Stimulated activated CD4-positive, alpha-beta T cell treated with anti-CD3 and anti-CD28 coated beads, Interleukin-12 subunit alpha, Interleukin-12 subunit beta, amount 100 ng/mL, for 24 hours (primary cell): ENCODE data around the gene SUGCT.

ENCODE experiments used
- DNase-seq, 2 experiments: peaks; one replicate each; pipeline ENCODE4 v3.0.0-alpha.2; 2020; ENCODE audit warnings: low read depth in 2 of 2

SUGCT gene

DNA sequence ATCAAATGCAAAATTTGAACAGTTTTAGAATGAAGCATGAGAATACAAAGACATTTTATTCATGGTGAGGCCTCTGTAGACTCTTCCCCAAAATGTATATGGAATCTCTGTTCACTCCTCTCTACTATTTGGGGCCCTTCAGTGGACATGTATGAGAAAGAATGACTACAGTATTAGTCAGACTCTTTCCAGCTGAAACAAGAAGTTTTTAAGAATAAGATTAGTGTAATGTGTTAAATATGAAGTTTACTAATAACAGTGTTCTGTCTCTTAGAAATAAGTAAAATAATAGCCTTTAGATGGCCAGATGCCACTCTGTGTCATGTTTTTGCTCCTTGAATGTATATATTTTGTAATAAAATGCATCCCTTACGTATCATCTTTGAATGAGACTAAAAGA is 585.6 kb downstream of the SUGCT start:
- DNase-seq, result no peak

DNA sequence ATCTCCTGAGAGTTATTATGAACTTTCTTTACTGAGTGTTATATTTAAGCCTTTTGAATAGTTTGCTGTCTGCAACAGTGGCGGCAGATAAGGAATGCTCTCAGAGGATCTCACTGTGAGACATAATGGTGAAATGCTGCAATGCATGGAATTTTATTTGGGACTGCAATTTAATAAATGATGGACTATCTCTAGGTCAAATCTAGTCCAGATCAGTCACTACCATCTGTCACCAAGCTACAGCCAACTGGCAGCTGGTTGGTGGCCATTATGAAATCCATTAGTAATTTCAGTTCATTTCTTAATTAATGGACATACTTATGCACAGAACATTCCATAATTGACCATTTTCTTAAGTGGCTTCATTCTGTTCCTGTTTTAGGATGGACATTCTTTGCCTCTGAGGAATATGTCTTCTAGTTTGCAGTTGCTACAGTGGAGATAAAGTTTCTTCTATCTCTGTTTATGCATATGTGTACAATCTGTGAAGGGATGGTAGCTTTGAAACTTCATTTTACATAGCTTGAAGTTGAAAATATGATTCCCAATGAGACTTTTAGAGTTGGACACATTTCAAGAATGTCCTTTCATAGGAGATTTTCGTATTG is 586.6 kb downstream of the SUGCT start:
- no peak for DNase-seq

DNA sequence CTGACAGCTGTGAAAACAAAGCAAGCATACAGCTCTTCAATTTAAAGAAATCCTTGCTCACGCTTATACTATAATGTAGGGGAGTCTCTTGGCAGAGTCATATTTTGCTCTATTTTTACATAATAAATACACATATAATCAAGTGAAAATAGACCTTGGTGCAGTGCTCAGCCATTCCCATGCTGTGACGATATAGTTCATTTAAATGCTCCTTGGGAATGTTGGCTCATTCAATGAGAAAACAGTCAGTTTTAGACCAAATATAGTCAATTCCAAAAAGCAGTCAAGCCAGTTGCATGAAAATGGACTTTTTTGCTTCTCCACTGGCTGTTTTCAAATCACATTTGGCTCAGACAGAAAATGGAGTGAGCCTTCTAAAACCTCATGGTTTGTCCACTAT is 587.4 kb downstream of the SUGCT start:
- no peak for DNase-seq

DNA sequence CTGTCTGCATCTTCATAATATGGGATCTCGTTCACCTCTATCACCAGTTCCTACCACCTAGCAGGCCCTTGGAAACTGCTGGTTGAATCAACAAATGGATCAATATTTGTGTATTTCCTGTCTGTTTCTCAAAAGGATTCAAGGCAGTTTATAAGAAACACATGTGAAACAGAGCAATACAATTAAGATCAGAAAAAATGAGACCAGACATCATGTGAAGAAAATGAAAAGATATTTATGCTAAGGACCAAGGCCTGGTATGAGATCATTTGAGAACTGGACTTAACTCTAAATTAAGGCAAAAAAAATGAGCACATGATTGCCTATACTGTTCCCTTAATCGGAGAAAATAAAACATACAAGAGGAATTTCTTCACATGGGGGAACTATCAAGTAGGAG is 589.0 kb downstream of the SUGCT start:
- no peak for DNase-seq

DNA sequence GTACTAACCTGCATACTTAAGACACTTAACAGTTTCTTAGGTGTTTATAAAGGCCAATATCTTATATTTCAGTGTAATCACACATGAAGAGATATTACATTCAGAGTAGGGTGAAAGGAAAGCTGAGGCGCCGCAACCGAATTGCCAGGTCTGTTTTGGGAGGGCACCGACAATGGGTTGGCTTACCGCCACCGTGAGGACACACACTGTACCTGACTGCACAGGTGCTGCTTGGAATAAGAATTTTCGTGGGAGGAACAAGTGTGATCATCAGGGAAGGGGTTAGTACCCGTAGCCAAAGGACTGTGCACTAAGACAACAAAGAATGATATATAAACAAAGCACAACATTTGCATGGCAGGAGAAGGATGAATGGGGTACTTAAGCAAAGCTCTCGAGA is 591.8 kb downstream of the SUGCT start:
- no peak for DNase-seq

DNA sequence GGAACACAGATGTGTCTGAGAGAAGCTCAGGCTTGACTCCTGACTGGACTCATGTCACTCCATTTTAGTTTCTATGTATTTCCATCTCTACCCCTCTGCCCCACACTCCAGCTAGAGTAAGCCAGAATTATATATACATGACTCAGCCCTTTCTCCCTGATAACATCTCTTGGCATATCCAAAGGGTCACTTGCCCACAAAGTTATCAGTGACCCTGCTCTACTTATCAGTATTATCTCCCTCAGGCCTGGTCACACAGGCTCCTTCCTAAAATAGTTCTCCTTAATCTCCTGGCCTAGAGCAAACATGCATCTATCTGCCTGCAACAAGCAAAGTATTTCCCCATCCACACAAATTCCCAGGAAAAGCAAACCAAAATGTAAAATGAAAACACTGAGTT is 598.3 kb downstream of the SUGCT start:
- DNase-seq, result no peak

DNA sequence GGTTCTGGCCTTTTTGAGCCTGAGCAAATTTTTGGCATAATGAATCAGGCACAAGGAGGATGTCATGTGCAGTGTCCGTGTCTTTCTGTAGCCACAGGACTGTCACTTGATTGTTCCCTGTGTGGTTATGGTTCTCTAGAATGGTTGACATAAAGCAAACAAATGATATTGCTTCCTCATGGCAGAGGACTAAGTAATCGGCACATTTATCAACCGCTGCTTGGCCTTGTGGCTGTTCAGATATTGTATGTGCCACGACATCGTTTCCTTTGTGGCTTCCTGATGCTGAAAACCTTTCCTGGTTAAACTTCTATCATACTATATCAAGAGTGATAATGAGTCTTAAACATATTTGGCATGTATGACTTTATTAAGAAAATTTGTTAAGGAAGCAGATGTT is 598.8 kb downstream of the SUGCT start:
- DNase-seq, result no peak

DNA sequence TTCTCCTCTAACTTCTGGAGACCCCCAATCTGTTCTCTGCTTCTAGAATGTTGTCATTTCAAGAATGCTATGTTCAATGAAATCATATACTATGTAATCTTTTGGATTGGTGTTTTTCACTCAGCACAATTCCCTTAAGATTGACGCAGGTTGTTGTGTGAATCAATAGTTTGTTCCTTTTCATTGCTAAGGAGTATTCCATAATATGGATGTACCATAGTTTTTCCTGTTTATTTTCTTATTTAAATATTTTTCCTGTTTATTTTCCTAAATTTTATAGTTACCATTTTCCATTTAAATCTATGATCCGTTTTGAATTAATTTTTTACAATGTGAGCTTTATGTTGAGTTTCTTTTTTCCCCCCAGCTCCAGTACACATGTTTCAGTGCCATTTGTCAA is 604.5 kb downstream of the SUGCT start:
- no peak for DNase-seq

DNA sequence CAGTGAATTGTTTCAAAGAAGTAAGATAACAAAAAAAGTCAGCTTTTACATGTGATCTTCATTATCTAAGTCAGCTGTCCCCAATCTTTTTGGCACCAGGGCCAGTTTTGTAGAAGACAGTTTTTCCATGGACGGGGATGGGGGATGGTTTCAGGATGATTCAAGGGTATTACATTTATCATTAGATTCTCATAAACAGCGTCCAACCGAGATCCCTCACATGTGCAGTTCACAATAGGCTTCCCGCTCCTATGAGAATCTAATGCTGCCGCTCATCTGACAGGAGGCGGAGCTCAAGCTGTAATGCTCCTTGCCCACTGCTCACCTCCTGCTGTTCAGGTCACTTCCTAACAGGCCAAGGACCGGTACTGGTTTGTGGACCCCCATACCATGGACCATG is 607.5 kb downstream of the SUGCT start:
- DNase-seq, result no peak

DNA sequence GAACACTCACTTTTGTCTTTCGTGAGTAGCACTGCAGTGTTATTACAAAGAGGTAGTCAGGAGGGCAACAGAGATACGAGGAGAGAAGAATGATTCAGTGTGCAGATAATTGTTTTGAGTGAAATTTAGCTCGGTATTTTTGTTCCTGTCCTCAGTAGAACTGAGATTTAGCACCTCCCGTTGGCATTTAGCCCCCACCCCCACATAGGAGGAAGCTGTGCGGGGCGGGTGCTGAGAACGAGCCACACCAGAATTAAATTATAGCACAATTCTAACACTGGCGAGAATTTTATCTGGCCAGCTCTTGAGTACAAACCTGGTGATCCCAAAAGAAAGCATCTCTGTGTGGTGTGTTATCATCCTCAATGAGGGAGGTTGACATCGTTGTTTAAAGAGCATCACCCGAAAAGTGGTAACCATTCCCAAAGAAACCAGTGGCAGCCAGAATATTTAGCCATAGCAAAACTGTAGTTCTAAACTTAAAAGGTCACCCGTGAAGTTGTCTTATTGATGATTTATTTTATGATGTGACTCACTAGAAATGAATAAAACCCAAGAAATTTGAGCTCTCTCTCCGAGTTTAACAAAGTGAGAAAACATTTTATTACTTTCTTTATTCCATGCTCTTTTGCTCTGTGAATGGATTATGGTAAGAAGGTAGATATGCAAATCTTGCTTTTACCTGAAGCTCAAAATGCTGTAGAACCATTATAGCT is 612.2 kb downstream of the SUGCT start:
- DNase-seq, result no peak

DNA sequence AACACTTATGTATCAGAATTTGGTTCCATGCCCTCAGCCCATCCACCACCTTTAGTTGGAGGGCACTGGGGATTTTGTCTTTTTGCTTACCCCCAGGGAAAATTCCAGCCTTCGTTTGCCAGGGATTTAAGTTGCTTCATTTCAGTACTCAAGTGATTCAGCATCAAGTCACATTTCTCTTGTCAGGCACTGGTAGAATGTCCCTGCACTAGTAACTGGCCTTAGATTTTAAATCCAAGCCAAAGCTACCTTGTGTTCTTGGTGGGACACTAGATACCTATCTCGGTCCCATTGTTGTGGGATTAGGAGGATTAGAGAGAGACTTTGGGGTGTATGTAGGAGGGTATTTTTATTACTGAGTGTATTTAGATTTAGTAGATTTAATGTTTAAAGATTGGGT is 613.1 kb downstream of the SUGCT start:
- no peak for DNase-seq

DNA sequence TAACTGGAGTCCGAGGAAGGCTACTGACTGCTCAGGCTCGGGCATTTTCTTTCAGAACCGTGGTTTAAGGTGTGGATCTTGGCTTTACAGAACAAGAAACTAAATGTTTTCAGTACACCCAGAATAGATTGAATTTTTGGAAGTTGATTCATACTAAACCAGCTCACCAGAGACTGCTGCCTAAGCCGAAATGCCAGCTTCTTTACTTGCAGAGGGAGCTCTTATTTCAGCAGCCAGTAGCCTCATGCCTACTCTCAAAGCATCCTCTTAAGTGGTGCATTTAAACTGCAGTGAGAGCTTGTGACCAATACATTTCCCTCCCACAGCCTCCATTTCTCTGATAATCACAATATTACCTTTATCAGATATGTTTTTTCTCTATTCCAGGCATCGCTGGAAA is 615.1 kb downstream of the SUGCT start:
- DNase-seq, result no peak

DNA sequence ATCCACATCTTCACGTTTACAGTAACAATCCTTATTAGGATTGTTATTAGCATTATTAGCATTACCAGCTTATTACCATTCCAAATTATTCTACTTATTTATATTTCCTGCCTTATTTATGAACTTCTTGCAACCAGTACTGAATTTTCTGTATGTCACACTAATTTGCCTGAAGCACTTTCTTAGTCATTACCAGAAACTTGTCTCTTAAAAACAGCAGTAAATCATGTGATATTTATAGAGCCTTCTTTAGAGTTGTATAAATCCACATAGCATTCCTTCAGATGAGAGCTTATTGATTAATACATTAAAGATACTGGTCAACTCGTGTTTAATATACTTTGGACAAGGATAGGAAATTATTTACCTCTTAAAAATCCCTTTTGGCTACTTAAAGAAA is 618.6 kb downstream of the SUGCT start:
- no peak for DNase-seq

DNA sequence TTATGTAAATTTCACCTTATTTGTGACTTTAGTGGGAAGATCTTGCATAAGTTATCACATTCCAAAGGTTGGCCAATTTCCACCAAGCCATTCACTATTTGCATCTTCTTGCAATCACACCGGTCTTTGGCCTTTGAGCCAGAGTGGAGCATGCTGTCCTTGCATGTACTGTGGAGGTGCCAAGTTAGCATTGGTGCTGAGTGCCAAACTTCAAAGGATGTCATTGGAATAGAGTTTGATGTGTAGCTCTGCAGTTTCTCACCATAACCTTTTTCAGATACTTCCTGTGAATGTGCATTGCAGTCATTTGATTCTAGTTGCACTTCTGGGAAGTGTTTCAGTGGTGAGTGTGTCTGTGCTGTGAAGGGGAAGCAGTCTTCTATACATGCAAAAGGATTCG is 620.6 kb downstream of the SUGCT start:
- no peak for DNase-seq

DNA sequence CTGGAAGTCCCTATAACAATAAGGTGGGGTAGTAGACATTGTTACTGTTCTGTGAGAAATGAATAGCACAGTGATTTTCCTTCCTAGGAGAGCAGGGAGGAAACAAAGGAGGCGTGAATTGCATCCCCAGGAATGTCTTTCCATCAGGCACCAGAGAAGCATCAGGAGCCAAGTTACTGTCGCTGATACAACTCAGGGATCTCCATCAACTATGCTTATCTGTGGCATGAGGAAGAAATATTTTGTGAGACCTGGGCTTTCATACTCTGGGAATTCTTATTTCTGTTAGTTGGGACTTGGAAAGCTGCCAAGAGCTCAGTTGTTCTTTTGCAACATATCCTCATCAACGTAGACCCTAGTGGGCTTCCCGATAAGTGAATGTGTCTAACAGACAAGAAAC is 622.3 kb downstream of the SUGCT start:
- no peak for DNase-seq

DNA sequence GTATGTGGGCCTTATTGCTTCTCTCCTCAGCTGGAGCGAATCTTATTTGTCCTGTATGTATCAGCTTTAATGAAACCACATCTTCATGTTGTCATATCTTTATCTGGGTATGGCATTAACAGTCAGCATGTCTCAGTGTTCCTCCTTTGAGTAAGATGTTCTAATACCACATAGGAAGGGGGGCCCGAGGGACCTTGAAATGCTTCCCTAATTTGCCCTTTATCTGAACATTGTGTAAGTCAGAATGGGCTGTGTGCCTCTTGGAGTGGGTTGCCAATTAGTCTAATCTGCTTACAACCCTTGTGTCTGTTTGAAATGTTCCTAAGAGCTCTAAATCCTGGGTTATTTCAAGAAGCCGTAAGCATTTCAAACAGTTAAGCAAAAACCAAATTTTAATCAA is 623.8 kb downstream of the SUGCT start:
- no peak for DNase-seq

DNA sequence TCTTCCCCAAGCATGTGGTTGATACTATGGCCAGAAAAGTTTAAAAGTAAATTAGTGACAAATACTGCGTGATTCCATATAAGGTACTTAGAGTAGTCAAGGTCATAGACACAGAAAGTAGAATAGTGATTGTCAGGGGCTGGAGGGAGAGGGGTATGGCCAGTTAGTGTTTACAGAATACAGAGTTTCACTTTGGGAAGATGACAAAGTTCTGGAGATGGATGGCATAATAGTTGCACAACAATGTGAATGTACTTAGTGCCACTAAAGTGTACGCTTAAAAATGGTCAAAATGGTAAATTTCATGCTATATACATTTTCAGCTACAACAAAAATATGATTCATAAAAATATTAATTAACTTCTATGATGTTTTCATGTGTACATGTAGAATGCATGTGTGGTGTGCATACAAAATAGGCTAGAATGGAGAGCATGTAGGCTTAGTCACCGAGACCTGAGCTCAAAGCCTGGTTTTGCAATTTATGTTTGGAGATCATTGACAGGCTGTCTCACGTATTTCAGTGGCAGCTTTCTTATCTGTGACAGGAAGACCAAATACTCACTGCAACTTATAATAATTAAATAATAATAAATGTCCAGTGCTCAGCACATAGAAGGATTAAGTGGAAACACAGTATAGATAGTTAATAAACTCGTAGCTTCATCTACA is 625.6 kb downstream of the SUGCT start:
- DNase-seq, result no peak

DNA sequence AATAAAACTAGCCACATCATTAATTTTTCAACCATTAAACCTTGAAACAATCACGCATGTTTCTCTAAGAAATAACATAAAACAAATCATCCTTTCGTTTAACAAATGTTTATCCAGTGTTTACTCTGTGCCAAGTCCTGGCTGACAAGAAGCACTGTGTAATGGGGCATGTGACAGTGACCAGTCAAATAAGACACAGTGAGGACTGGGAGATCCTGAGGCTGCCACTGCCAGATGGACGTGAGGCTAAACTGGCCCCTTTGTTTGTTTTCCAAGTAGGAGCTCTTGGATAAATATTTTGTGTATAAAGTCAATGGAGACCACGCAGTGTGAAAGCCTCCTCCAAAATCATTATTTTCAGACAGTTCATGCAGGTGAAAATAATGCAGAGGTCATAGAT is 626.2 kb downstream of the SUGCT start:
- no peak for DNase-seq

DNA sequence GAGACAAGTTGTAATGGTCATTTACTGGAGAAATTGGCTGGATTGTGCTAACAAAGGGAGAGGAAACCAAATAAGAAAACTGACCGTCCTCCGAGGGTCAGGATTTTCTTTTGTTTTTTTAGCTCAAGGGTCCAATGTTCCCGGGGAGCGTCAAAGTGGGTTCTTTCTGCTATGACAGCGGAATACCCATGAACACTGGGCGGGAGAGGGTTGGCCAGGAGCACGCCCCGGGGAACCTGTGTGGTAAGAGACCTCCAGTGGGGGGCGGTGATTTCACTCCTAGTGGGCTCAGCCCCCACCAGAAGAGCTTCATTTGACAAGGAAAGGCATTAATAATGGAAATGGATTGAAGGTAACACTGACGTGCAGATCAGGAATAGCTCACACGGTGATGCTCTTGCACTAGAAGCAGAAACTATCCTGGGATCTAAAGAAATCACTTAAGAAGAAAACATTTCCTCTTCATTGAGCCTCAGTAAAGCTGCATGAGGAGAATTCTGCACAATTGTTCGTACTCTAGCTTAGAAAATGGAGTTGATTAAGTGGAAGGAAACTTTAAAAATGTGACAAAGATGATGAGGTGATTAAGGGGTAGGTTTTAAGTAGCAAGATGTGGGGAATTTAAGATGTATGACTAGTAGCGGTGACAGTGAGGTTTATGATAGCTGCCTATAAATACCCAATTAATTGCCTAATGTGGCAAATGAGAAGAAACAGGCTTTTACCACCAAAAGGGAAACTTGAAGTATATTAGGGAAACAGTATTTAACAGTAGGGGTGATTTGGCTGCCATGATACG is 627.2 kb downstream of the SUGCT start:
- DNase-seq, result no peak

DNA sequence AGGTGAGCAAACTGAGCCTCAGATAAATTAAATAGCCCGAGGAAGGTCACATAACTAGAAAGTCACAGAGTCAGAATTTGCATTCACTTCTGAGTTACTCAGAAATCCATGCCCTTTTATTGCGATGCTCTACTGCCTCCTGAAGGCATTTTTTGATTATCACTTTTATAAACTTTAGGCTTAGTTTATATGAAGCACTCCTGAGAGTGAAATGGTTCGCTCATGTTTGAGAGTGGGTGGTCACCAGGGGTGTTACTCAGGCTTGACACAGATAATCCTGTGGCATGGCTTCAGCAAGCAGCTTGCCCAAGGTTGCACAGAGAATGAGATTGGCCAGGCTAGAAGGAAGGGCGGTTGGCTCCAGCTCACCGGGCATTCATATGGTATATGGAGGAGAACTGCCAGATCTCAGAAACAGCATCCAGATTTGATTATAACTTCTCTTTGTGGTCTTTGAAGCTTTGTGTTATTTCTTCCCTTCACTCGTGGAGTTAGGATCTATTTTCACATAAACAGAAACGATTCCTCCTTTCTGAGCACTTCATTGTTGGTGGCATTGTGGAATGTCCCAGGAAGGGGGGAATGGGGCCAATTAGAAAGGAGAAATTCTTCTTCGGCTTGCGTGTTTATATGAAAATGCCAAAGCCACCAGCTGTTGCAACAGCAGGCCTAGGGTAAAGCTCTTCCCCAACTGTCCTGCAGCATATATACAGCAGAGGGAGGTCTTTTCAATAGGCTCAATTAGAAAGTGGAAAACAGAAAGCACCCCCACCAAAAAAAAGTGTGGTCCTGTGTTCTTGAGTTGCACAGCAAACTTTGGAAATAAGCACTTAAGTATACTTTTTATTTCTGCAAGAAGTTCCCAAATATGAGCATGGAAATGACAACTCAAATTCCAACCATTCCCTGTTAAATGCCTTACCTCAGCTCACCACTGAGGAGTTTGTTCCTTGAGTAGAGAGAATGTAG is 628.8 kb downstream of the SUGCT start:
- no peak for DNase-seq

DNA sequence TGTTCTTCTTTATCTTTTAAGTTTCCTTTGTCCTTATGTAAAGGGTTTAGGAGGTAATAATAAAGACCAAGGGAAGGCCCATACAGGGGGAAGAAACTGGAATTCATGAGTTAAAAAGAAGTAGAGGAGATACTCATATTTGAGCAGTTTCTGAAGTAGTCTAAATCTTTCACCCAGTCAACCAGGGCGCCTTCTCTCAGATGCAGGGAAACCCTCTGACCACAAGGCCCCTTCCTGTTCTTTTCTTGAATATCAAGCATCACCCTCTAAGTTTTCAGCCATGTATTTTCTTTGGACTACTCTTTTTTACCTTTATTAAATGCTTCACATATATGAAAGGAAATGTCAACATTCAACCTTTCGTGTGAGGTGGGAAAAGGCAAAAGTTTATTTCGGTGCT is 630.8 kb downstream of the SUGCT start:
- no peak for DNase-seq
